DOHH2 (cell line): ENCODE measurements around the gene RBM33.

Experiments used
- EZH2phosphoT487 ChIP-seq: fragments of 200-600 bp; sonication (generic); IDR thresholded peaks from 2 replicates; pipeline ENCODE4 v1.6.1; 2017; ENCODE audit warnings: borderline replicate concordance, mild to moderate bottlenecking, antibody characterized with exemption, low read length, moderate library complexity, mixed read lengths
- TF ChIP-seq, protein P1 (sequence below): fragments of 200-600 bp; sonication (generic); IDR thresholded peaks from one replicate; pipeline ENCODE4 v1.5.1; 2014; ENCODE audit warnings: antibody characterized with exemption, mild to moderate bottlenecking, low read depth, low read length; ENCODE audit not compliant: poor library complexity, severe bottlenecking

DNA sequence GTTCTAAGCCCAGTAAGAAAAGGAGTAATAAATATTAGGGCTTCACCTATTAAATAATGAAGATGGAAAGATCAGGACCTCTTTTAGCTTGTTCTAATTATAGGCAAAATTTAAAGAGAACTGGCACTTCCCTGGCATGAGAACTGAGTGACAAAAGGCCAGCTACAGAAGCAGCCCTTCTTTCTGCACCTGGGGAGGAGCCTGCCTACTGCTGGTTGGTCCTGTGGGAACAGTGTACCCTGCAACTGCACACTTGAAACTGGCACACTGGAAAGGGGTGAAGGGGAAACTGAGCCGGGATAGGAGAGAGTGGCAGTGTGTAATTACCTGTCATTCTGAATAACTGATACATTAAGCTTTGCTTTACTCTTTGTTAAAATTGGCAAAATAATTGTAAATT is 87.4 kb downstream of the RBM33 start:
- TF ChIP-seq, protein P1, sequence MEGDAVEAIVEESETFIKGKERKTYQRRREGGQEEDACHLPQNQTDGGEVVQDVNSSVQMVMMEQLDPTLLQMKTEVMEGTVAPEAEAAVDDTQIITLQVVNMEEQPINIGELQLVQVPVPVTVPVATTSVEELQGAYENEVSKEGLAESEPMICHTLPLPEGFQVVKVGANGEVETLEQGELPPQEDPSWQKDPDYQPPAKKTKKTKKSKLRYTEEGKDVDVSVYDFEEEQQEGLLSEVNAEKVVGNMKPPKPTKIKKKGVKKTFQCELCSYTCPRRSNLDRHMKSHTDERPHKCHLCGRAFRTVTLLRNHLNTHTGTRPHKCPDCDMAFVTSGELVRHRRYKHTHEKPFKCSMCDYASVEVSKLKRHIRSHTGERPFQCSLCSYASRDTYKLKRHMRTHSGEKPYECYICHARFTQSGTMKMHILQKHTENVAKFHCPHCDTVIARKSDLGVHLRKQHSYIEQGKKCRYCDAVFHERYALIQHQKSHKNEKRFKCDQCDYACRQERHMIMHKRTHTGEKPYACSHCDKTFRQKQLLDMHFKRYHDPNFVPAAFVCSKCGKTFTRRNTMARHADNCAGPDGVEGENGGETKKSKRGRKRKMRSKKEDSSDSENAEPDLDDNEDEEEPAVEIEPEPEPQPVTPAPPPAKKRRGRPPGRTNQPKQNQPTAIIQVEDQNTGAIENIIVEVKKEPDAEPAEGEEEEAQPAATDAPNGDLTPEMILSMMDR = no peak
- TF ChIP-seq EZH2phosphoT487 = no peak
